WTC11 (cell line): ENCODE measurements around the gene AKT3. TPM values are rescaled to one million over a fixed set of nuclear protein-coding genes. Genes with fewer than 3 reads are reported as not detected.

Source experiments
- ATAC-seq: fragments of 200-7000 bp; cut with Tn5 transposase; 2 replicates; pipeline ENCODE4 v1.10.0; 2021; ENCODE audit warnings: mild to moderate bottlenecking, moderate library complexity
- CTCF ChIA-PET: fragments of 300-600 bp; sonication (Branson Sonifier 250); formaldehyde crosslinking; loops from one replicate; lab custom pipeline; 2021; ENCODE audit warnings: antibody characterized with exemption; lab: Charles Lee
- POLR2A ChIA-PET: fragments of 350-600 bp; sonication (Branson Sonifier 250); formaldehyde crosslinking; loops from one replicate; lab custom pipeline; 2021; ENCODE audit warnings: antibody characterized with exemption; lab: Charles Lee
- DNase-seq: peaks from one replicate; pipeline ENCODE4 v3.0.0; 2021; ENCODE audit warnings: low spot score
- H3K27ac Mint-ChIP-seq: 2 replicates; pipeline ENCODE4 v1.8.0; 2021; ENCODE audit warnings: mixed read lengths
- H3K27me3 Mint-ChIP-seq: 2 replicates; pipeline ENCODE4 v1.8.0; 2021; ENCODE audit warnings: low read depth, mild to moderate bottlenecking, moderate library complexity, mixed read lengths
- H3K36me3 Mint-ChIP-seq: 2 replicates; pipeline ENCODE4 v1.8.0; 2021; ENCODE audit warnings: mixed read lengths
- H3K4me1 Mint-ChIP-seq: 2 replicates; pipeline ENCODE4 v1.8.0; 2022; ENCODE audit warnings: mixed read lengths
- H3K4me3 Mint-ChIP-seq: 2 replicates; pipeline ENCODE4 v1.8.0; 2021; ENCODE audit warnings: mild to moderate bottlenecking, moderate library complexity, mixed read lengths
- H3K9me3 Mint-ChIP-seq: 2 replicates; pipeline ENCODE4 v1.8.0; 2021; ENCODE audit warnings: mixed read lengths
- FOXK1 ChIP-seq: sonication (generic); formaldehyde crosslinking; IDR thresholded peaks from 2 replicates; pipeline ENCODE4 v1.8.0; 2022; ENCODE audit warnings: mild to moderate bottlenecking, moderate library complexity, missing genetic modification reagents
- FOXP1 ChIP-seq: sonication (generic); formaldehyde crosslinking; IDR thresholded peaks from 2 replicates; pipeline ENCODE4 v1.8.0; 2022; ENCODE audit warnings: missing genetic modification reagents, mild to moderate bottlenecking, moderate library complexity, borderline replicate concordance
- GRHL2 ChIP-seq: fragments of 250-450 bp; sonication (Bioruptor Pico); IDR thresholded peaks from 2 replicates; pipeline ENCODE4 v1.8.0; 2022; ENCODE audit warnings: mild to moderate bottlenecking, moderate library complexity; ENCODE audit not compliant: insufficient replicate concordance, severe bottlenecking
- NFYB ChIP-seq: sonication (generic); formaldehyde crosslinking; conservative IDR thresholded peaks from 2 replicates; pipeline ENCODE4 v1.8.0; 2022; ENCODE audit warnings: low read depth, missing genetic modification reagents
- NR3C1 ChIP-seq: sonication (generic); formaldehyde crosslinking; conservative IDR thresholded peaks from 2 replicates; pipeline ENCODE4 v1.8.1; 2023; ENCODE audit warnings: low read depth, mild to moderate bottlenecking, missing genetic modification reagents
- RORB ChIP-seq: fragments of 250-450 bp; sonication (Bioruptor Pico); IDR thresholded peaks from 2 replicates; pipeline ENCODE4 v1.9.0; 2021; ENCODE audit warnings: mild to moderate bottlenecking
- SMAD3 ChIP-seq: sonication (generic); formaldehyde crosslinking; IDR thresholded peaks from 2 replicates; pipeline ENCODE4 v1.8.0; 2022; ENCODE audit warnings: missing genetic modification reagents, mild to moderate bottlenecking, borderline replicate concordance
- TEAD4 ChIP-seq: sonication (generic); formaldehyde crosslinking; IDR thresholded peaks from 2 replicates; pipeline ENCODE4 v1.8.0; 2022; ENCODE audit warnings: mild to moderate bottlenecking, missing genetic modification reagents
- total RNA-seq: library from RNA; stranded (reverse); gene quantifications from 3 replicates; pipeline ENCODE4 v1.2.3, GENCODE V29; 2021
- TF ChIP-seq, protein P1 (sequence below): sonication (generic); formaldehyde crosslinking; IDR thresholded peaks from 2 replicates; pipeline ENCODE4 v1.8.1; 2023; ENCODE audit warnings: mild to moderate bottlenecking, missing genetic modification reagents
- TF ChIP-seq, protein P2 (sequence below): sonication (generic); formaldehyde crosslinking; IDR thresholded peaks from 2 replicates; pipeline ENCODE4 v1.8.1; 2022; ENCODE audit warnings: mild to moderate bottlenecking, missing genetic modification reagents, moderate library complexity, borderline replicate concordance
- TF ChIP-seq, protein P3 (sequence below): sonication (generic); formaldehyde crosslinking; IDR thresholded peaks from 2 replicates; pipeline ENCODE4 v1.8.1; 2022; ENCODE audit warnings: low read depth, mild to moderate bottlenecking, moderate library complexity, missing genetic modification reagents, borderline replicate concordance
- TF ChIP-seq, protein P4 (sequence below): sonication (generic); formaldehyde crosslinking; IDR thresholded peaks from 2 replicates; pipeline ENCODE4 v1.8.1; 2023; ENCODE audit warnings: mild to moderate bottlenecking, missing genetic modification reagents, moderate library complexity
- TF ChIP-seq, protein P5 (sequence below): sonication (generic); formaldehyde crosslinking; IDR thresholded peaks from 2 replicates; pipeline ENCODE4 v1.8.1; 2023; ENCODE audit warnings: mild to moderate bottlenecking, missing genetic modification reagents, borderline replicate concordance
- TF ChIP-seq, protein P6 (sequence below): fragments of 250-450 bp; sonication (Bioruptor Pico); IDR thresholded peaks from 2 replicates; pipeline ENCODE4 v2.1.2; 2022; ENCODE audit warnings: mild to moderate bottlenecking, moderate library complexity
- TF ChIP-seq, protein P7 (sequence below): sonication (generic); formaldehyde crosslinking; IDR thresholded peaks from 2 replicates; pipeline ENCODE4 v1.8.1; 2023; ENCODE audit warnings: mild to moderate bottlenecking, missing genetic modification reagents
- TF ChIP-seq, protein P8 (sequence below): sonication (generic); formaldehyde crosslinking; IDR thresholded peaks from 2 replicates; pipeline ENCODE4 v1.8.1; 2023; ENCODE audit warnings: mild to moderate bottlenecking, missing genetic modification reagents, moderate library complexity

AKT3 gene
- total RNA-seq, 1 experiment from 2014 or later = 38.5 TPM

DNA sequence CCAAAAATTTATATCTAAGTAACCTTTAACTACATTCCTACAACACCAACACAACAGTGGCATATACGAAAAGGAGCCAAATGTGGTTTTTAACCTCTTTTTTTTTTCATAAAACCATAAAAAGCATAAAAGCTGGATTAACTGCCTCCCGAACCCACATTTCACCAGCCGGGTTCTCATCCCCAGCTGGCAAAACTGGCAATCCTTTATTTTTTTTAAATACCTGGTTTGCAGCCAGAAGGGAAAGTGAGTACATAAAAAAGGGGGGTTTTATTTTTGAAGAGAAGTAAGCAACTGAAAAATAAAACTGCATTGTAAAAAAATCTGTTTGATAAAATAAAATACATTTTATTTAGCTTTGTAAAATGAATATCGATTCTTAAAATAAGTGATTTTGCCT lies 295.4 kb downstream of the AKT3 start:
- Mint-ChIP-seq H3K4me1 (peaks cover 20% of the 10 kb centered on the region), H3K27ac (no peak overlapping the region), H3K27me3 (no peaks in the 10 kb centered on the region), H3K9me3 (no peaks in the 10 kb centered on the region), H3K4me3 (no peak overlapping the region), H3K36me3 (no peaks in the 10 kb centered on the region)
- ATAC-seq (no peak), DNase-seq (no peak)
- ChIA-PET CTCF (no interaction called here), POLR2A (no interaction called here)
- TF ChIP-seq, protein P1, sequence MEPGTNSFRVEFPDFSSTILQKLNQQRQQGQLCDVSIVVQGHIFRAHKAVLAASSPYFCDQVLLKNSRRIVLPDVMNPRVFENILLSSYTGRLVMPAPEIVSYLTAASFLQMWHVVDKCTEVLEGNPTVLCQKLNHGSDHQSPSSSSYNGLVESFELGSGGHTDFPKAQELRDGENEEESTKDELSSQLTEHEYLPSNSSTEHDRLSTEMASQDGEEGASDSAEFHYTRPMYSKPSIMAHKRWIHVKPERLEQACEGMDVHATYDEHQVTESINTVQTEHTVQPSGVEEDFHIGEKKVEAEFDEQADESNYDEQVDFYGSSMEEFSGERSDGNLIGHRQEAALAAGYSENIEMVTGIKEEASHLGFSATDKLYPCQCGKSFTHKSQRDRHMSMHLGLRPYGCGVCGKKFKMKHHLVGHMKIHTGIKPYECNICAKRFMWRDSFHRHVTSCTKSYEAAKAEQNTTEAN = no peak
- TF ChIP-seq FOXP1 (CRISPR knock-in tag) (no peak), SMAD3 (CRISPR knock-in tag) (no peak), GRHL2 (no peak), TEAD4 (CRISPR knock-in tag) (no peak), NR3C1 (CRISPR knock-in tag) (no peak), RORB (CRISPR knock-in tag) (no peak)
- TF ChIP-seq, protein P2, sequence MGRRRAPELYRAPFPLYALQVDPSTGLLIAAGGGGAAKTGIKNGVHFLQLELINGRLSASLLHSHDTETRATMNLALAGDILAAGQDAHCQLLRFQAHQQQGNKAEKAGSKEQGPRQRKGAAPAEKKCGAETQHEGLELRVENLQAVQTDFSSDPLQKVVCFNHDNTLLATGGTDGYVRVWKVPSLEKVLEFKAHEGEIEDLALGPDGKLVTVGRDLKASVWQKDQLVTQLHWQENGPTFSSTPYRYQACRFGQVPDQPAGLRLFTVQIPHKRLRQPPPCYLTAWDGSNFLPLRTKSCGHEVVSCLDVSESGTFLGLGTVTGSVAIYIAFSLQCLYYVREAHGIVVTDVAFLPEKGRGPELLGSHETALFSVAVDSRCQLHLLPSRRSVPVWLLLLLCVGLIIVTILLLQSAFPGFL (CRISPR knock-in tag) = no peak
- TF ChIP-seq, protein P3, sequence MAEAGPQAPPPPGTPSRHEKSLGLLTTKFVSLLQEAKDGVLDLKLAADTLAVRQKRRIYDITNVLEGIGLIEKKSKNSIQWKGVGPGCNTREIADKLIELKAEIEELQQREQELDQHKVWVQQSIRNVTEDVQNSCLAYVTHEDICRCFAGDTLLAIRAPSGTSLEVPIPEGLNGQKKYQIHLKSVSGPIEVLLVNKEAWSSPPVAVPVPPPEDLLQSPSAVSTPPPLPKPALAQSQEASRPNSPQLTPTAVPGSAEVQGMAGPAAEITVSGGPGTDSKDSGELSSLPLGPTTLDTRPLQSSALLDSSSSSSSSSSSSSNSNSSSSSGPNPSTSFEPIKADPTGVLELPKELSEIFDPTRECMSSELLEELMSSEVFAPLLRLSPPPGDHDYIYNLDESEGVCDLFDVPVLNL = no peak
- TF ChIP-seq, protein P4, sequence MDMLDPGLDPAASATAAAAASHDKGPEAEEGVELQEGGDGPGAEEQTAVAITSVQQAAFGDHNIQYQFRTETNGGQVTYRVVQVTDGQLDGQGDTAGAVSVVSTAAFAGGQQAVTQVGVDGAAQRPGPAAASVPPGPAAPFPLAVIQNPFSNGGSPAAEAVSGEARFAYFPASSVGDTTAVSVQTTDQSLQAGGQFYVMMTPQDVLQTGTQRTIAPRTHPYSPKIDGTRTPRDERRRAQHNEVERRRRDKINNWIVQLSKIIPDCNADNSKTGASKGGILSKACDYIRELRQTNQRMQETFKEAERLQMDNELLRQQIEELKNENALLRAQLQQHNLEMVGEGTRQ (CRISPR knock-in tag) = no peak
- TF ChIP-seq, protein P5, sequence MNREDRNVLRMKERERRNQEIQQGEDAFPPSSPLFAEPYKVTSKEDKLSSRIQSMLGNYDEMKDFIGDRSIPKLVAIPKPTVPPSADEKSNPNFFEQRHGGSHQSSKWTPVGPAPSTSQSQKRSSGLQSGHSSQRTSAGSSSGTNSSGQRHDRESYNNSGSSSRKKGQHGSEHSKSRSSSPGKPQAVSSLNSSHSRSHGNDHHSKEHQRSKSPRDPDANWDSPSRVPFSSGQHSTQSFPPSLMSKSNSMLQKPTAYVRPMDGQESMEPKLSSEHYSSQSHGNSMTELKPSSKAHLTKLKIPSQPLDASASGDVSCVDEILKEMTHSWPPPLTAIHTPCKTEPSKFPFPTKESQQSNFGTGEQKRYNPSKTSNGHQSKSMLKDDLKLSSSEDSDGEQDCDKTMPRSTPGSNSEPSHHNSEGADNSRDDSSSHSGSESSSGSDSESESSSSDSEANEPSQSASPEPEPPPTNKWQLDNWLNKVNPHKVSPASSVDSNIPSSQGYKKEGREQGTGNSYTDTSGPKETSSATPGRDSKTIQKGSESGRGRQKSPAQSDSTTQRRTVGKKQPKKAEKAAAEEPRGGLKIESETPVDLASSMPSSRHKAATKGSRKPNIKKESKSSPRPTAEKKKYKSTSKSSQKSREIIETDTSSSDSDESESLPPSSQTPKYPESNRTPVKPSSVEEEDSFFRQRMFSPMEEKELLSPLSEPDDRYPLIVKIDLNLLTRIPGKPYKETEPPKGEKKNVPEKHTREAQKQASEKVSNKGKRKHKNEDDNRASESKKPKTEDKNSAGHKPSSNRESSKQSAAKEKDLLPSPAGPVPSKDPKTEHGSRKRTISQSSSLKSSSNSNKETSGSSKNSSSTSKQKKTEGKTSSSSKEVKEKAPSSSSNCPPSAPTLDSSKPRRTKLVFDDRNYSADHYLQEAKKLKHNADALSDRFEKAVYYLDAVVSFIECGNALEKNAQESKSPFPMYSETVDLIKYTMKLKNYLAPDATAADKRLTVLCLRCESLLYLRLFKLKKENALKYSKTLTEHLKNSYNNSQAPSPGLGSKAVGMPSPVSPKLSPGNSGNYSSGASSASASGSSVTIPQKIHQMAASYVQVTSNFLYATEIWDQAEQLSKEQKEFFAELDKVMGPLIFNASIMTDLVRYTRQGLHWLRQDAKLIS (CRISPR knock-in tag) = no peak
- TF ChIP-seq, protein P6, sequence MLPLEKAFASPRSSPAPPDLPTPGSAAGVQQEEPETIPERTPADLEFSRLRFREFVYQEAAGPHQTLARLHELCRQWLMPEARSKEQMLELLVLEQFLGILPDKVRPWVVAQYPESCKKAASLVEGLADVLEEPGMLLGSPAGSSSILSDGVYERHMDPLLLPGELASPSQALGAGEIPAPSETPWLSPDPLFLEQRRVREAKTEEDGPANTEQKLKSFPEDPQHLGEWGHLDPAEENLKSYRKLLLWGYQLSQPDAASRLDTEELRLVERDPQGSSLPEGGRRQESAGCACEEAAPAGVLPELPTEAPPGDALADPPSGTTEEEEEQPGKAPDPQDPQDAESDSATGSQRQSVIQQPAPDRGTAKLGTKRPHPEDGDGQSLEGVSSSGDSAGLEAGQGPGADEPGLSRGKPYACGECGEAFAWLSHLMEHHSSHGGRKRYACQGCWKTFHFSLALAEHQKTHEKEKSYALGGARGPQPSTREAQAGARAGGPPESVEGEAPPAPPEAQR = no peak

DNA sequence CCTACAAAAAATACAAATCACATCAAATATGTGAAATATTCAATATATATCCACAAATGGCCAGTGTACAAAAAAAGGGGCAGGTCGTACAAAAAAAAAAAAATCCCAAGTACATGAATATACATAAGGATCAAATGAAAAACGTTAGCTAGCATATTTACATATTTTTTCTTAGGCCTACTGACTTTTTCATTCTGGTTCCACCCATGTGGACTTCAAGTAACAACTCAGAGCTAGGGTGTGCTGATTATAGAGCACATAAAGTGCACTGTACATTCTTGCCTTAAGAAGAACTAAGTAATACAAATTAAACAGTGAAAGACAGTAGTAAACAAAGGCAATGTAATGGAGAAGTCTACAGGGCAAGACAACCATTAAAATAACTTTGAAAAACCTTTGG lies 297.0 kb downstream of the AKT3 start:
- ChIA-PET CTCF (no interaction called here), POLR2A (interaction anchor here (0.6 kb wide), 1 partner anchor 541 kb away, joined by 4 read pairs; no protein-coding TSS in a partner anchor)
- Mint-ChIP-seq H3K4me3 (no peak overlapping the region), H3K36me3 (no peaks in the 10 kb centered on the region), H3K9me3 (no peaks in the 10 kb centered on the region), H3K27ac (no peak overlapping the region), H3K27me3 (no peaks in the 10 kb centered on the region), H3K4me1 (peaks cover 17% of the 10 kb centered on the region)
- ATAC-seq (no peak), DNase-seq (no peak)
- TF ChIP-seq FOXK1 (CRISPR knock-in tag) (no peak), NFYB (no peak)
- TF ChIP-seq, protein P7, sequence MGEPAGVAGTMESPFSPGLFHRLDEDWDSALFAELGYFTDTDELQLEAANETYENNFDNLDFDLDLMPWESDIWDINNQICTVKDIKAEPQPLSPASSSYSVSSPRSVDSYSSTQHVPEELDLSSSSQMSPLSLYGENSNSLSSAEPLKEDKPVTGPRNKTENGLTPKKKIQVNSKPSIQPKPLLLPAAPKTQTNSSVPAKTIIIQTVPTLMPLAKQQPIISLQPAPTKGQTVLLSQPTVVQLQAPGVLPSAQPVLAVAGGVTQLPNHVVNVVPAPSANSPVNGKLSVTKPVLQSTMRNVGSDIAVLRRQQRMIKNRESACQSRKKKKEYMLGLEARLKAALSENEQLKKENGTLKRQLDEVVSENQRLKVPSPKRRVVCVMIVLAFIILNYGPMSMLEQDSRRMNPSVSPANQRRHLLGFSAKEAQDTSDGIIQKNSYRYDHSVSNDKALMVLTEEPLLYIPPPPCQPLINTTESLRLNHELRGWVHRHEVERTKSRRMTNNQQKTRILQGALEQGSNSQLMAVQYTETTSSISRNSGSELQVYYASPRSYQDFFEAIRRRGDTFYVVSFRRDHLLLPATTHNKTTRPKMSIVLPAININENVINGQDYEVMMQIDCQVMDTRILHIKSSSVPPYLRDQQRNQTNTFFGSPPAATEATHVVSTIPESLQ (CRISPR knock-in tag) = no peak
- TF ChIP-seq, protein P3 = no peak
- TF ChIP-seq, protein P8, sequence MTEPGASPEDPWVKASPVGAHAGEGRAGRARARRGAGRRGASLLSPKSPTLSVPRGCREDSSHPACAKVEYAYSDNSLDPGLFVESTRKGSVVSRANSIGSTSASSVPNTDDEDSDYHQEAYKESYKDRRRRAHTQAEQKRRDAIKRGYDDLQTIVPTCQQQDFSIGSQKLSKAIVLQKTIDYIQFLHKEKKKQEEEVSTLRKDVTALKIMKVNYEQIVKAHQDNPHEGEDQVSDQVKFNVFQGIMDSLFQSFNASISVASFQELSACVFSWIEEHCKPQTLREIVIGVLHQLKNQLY (CRISPR knock-in tag) = no peak
